Stomach (tissue), 9 donors: ENCODE measurements around the gene PCBP3. TPM values are rescaled to one million over a fixed set of nuclear protein-coding genes. Genes with fewer than 3 reads are reported as not detected.

Source experiments
- DNase-seq, 2 donors: peaks; one replicate each; pipeline versions ENCODE4 v3.0.0 to v3.0.0-alpha.2; 2013 to 2019
- H3K27ac ChIP-seq, 5 donors: fragments of 200-600 bp in 4 of 5; sonication (generic) in 4 of 5; one replicate each; pipeline ENCODE4 v1.5.1; 2013 to 2019; ENCODE audit warnings: mild to moderate bottlenecking in 1 of 5, moderate library complexity in 1 of 5
- H3K27me3 ChIP-seq, 3 donors: fragments of 200-600 bp; sonication (generic); one replicate each; pipeline ENCODE4 v1.5.1; 2017 to 2019; ENCODE audit warnings: mixed run types in 1 of 3
- H3K36me3 ChIP-seq, 4 donors: fragments of 200-600 bp; sonication (generic); 1 replicate in 3 of 4; 2 replicates in 1 of 4; pipeline ENCODE4 v1.5.1; 2016 to 2019
- H3K4me1 ChIP-seq, 4 donors: fragments of 200-600 bp; sonication (generic); one replicate each; pipeline ENCODE4 v1.5.1; 2016 to 2019
- H3K4me3 ChIP-seq, 4 donors: fragments of 200-600 bp; sonication (generic) in 3 of 4; one replicate each; pipeline ENCODE4 v1.5.1; 2016 to 2019; ENCODE audit warnings: mild to moderate bottlenecking in 1 of 4
- H3K9me3 ChIP-seq, 4 donors: fragments of 200-600 bp; sonication (generic); one replicate each; pipeline ENCODE4 v1.5.1; 2016 to 2019
- CTCF ChIP-seq, 7 experiments: fragments of 450-650 bp in 4 of 7; fragments of 200-600 bp in 3 of 7; sonication (generic) in 3 of 7; IDR thresholded peaks; one replicate each; pipeline ENCODE4 v1.5.1; 2016 to 2019; ENCODE audit warnings: antibody characterized with exemption in 7 of 7, control low read depth in 2 of 7, mild to moderate bottlenecking in 1 of 7
- EP300 ChIP-seq: sonication (generic); formaldehyde crosslinking; IDR thresholded peaks from one replicate; pipeline ENCODE4 v1.6.1; 2017; ENCODE audit warnings: antibody characterized with exemption
- POLR2A ChIP-seq, 4 donors: fragments of 450-650 bp; IDR thresholded peaks; one replicate each; pipeline ENCODE4 v1.6.1; 2016; ENCODE audit warnings: antibody characterized with exemption in 4 of 4, control low read depth in 2 of 4, mild to moderate bottlenecking in 1 of 4, moderate library complexity in 1 of 4
- POLR2AphosphoS5 ChIP-seq, 3 donors: sonication (generic); formaldehyde crosslinking; IDR thresholded peaks; one replicate each; pipeline ENCODE4 v1.6.1; 2016; ENCODE audit warnings: antibody characterized with exemption in 3 of 3
- WGBS, 5 donors: extraction: QIAGEN DNeasy Blood & Tissue Kit in 3 of 5; methylation state at CpG; one replicate each; pipeline versions ENCODE4 v1.1.5 to v1.1.7; 2013 to 2018; 5-methylcytosine and 5-hydroxymethylcytosine counted together
- intact Hi-C: fragments of 100-400 bp; cut with DNase I; formaldehyde crosslinking; loops from one replicate; pipeline ENCODE4 v1.15.1; 2023; ENCODE audit warnings: low total_unique reads
- polyA plus RNA-seq, 3 donors: library from polyadenylated mRNA; stranded (reverse); fragments of 200-250 nt; gene quantifications; one replicate each; pipeline ENCODE4 v1.2.3, GENCODE V29; 2013
- total RNA-seq, 5 donors: library from RNA; depleted of rRNA; stranded (reverse); fragments of >200 nt; gene quantifications; one replicate each; pipeline versions ENCODE4 v1.1.0 to v1.2.3, GENCODE V29; 2014 to 2016
- donor health status: healthy with polysubstance abuse.
- donor health status: Bipolar disorder and iron deficiency.
- donor health status: healthy.

PCBP3 gene
- total and polyA plus RNA-seq, 8 donors, result 1.8 to 10.9 (median 3.3) TPM; not detected in 3

DNA sequence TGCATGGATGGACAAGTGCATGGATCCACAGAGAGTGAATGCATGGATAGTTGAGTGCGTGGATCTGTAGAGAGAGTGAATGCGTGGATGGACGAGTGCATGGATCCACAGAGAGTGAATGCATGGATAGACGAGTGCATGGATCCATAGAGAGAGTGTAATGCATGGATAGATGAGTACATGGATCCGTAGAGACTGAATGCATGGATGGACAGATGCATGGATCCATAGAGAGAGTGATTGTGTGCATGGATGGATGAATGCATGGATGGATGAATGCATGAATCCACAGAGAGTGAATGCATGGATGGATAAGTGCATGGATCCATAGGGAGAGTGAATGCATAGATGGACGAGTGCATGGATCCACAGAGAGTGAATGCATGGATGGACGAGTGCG lies 153.8 kb downstream of the PCBP3 start:
- Histone ChIP-seq H3K36me3 (no peaks in the 10 kb centered on the region), H3K4me3 (no peak overlapping the region), H3K9me3 (no peaks in the 10 kb centered on the region), H3K27ac (no peak overlapping the region), H3K4me1 (no peaks in the 10 kb centered on the region), H3K27me3 (no peaks in the 10 kb centered on the region)
- TF ChIP-seq CTCF (IDR thresholded peaks at IDR 0.05) (no peak), POLR2A (IDR thresholded peaks at IDR 0.05) (no peak), EP300 (no peak)
- no peak for DNase-seq
- 56 to 72% (median 63%) methylated on average over 8 of the region's 8 CpGs for WGBS, 5 donors
- intact Hi-C loops, result no loop called here

GRCh38 chr21:45799765-45800338 lies 156.3 kb downstream of the PCBP3 start:
- H3K4me1 ChIP-seq, result no peaks in the 10 kb centered on the region
- no peaks in the 10 kb centered on the region for H3K9me3 ChIP-seq
- WGBS, 5 donors, result 75 to 98% (median 88%) methylated on average over 7 to 9 of the region's 9 CpGs
- intact Hi-C loops, result no loop called here
- H3K36me3 ChIP-seq, result no peaks in the 10 kb centered on the region
- no peak for DNase-seq
- H3K27me3 ChIP-seq, result peaks cover 0 to 1% (median 0%) of the 10 kb centered on the region in 3 donors
- no peak for TF ChIP-seq POLR2AphosphoS5 (IDR thresholded peaks at IDR 0.05)
- no peak for TF ChIP-seq CTCF (IDR thresholded peaks at IDR 0.05)
- H3K4me3 ChIP-seq, result no peak overlapping the region
- H3K27ac ChIP-seq, result no peak overlapping the region

DNA sequence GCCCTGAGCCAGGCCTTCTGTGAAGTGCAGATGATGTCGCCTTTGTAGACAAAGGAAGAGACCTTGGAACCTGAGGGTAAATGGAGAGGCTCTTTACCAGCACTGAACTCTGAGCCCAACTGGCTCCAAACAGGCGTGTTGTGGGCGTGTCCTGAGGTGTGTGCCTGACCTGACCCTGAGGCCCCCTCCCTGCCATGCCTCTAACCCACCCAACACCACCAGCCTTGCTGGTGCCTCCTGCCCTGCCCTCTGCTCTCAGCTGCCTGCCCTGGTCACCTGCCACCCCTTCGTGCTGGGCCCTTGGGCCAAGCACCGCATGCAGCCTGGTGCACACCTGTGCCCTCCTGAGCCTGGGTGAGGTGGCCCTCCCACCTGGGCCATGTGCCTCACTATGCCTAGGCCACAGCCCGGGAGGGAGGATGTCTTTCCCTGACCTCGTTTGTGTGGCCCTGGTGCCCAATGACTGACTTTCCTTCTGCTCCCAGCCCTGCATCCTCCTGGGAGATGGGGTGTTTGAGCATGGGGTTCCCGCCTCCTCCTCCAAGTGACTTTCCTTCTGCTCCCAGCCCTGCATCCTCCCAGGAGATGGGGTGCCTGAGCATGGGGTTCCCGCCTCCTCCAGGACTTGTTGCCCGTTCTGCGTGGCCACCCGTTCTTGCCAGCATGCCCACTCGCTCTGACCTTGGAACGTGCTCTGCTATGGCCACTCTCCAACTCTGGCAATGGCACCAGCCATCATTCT lies 157.0 kb downstream of the PCBP3 start:
- WGBS, 5 donors, result 72 to 84% (median 79%) methylated on average over 13 to 14 of the region's 14 CpGs

DNA sequence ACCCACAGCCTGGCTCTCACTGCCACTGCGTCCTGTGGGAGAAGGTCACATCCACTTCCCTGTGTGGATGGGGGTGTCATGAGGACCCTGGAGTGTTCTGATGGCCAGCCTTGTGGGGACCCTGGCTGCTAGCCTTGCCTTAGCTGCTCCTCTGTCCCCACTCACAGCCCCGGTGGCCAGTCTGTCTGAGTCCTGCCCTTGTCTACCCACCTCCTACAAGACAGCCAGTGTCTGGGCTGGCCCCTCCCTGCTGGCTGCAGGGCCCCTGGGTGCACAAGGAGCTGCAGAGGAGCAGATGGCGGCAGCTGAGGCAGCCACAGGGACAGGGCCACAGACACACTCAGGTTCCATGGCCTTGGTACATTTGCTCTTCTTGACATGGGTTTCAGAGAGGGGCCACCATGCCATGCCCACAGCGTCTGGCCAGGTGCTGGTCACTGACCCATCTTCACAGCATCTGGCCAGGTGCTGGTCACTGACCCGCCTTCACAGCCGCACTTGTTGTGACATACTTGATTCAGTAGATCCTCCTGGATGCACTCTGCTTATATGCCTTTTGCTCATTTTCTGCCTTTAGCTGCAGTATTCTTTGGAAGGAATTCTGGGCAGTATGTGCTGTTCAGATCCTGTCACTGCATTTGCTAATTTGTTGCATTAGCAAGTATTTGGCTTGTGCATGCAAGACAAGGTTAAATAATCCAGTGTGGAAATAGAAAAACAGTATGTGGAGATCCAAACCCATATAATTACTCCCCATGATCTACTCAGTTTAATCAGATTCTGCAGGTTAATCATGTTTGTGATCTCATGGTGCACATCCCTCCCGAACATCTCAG lies 157.8 kb downstream of the PCBP3 start:
- no peaks in the 10 kb centered on the region for H3K36me3 ChIP-seq
- intact Hi-C loops, result no loop called here
- H3K27me3 ChIP-seq, result peaks cover 0 to 4% (median 0%) of the 10 kb centered on the region in 3 donors
- DNase-seq, result no peak
- no peak for TF ChIP-seq POLR2AphosphoS5 (IDR thresholded peaks at IDR 0.05)
- TF ChIP-seq CTCF (IDR thresholded peaks at IDR 0.05), result no peak
- no peak for TF ChIP-seq POLR2A (IDR thresholded peaks at IDR 0.05)
- TF ChIP-seq EP300, result no peak
- H3K4me3 ChIP-seq, result no peak overlapping the region
- H3K9me3 ChIP-seq, result no peaks in the 10 kb centered on the region
- no peak overlapping the region for H3K27ac ChIP-seq
- 85 to 94% (median 88%) methylated on average over 6 to 7 of the region's 7 CpGs for WGBS, 5 donors
- H3K4me1 ChIP-seq, result no peaks in the 10 kb centered on the region

More for the DNA sequence above, 157.0 kb downstream of the PCBP3 start:
- Histone ChIP-seq H3K4me3 (no peak overlapping the region), H3K36me3 (no peaks in the 10 kb centered on the region), H3K27ac (no peak overlapping the region), H3K9me3 (no peaks in the 10 kb centered on the region), H3K27me3 (peaks cover 0 to 4% (median 0%) of the 10 kb centered on the region in 3 donors), H3K4me1 (no peaks in the 10 kb centered on the region)
- TF ChIP-seq POLR2A (IDR thresholded peaks at IDR 0.05), result no peak
- no peak for DNase-seq
- intact Hi-C loops, result no loop called here
